GM19328 (cell line): ENCODE measurements around the gene FGF8.

ENCODE experiments used
- ATAC-seq: cut with Tn5 transposase; IDR thresholded peaks from one replicate; pipeline ENCODE4 v1.9.1; 2021; ENCODE audit warnings: mild to moderate bottlenecking, moderate library complexity; ENCODE audit not compliant: unreplicated experiment

FGF8 gene

GRCh38 chr10:101770331-101771215 is 5.3 kb downstream of the FGF8 start:
- ATAC-seq = no peak

GRCh38 chr10:101769541-101770180 is 6.3 kb downstream of the FGF8 start:
- no peak for ATAC-seq

GRCh38 chr10:101768791-101769170 is 7.1 kb downstream of the FGF8 start:
- no peak for ATAC-seq

GRCh38 chr10:101767966-101768790 is 7.7 kb downstream of the FGF8 start:
- ATAC-seq = no peak

- ATAC-seq = no peak
These were observed 8.3 kb downstream of the FGF8 start for GRCh38 chr10:101767600-101767945.

- no peak for ATAC-seq
These were observed 8.9 kb downstream of the FGF8 start for GRCh38 chr10:101766753-101767599.

- ATAC-seq = no peak
These were observed 9.6 kb downstream of the FGF8 start for GRCh38 chr10:101766306-101766705.

GRCh38 chr10:101763141-101763846 is 12.6 kb downstream of the FGF8 start:
- no peak for ATAC-seq

GRCh38 chr10:101762736-101763135 is 13.2 kb downstream of the FGF8 start:
- no peak for ATAC-seq

- ATAC-seq = no peak
These were observed 14.7 kb downstream of the FGF8 start for GRCh38 chr10:101761226-101761625.

- no peak for ATAC-seq
These were observed 15.4 kb downstream of the FGF8 start for GRCh38 chr10:101760510-101760909.

GRCh38 chr10:101759309-101760247 is 16.3 kb downstream of the FGF8 start:
- no peak for ATAC-seq

- no peak for ATAC-seq
These were observed 17.1 kb downstream of the FGF8 start for GRCh38 chr10:101758858-101759257.

GRCh38 chr10:101752241-101752640 is 23.7 kb downstream of the FGF8 start:
- no peak for ATAC-seq

- no peak for ATAC-seq
These were observed 26.6 kb downstream of the FGF8 start for GRCh38 chr10:101749047-101750016.

GRCh38 chr10:101748496-101748895 is 27.4 kb downstream of the FGF8 start:
- no peak for ATAC-seq

- ATAC-seq = no peak
These were observed 30.7 kb downstream of the FGF8 start for GRCh38 chr10:101745074-101745696.
